ENCODE results near the gene GPR108. TPM values are rescaled to one million over a fixed set of nuclear protein-coding genes. Genes with fewer than 3 reads are reported as not detected.

The GPR108 gene
- total RNA-seq, 1 donor from 2014 or later: 41.6 TPM

- peak overlapping the region; percentile 72 for H3K4me3 Mint-ChIP-seq (ENCODE audit: unreplicated experiment)
- H3K9me3 Mint-ChIP-seq (ENCODE audit: unreplicated experiment): peaks cover 3% of the 10 kb centered on the region
- Histone ChIP-seq H3K4me1 (ENCODE audit: insufficient read depth, low read length) (peaks cover 27% of the 10 kb centered on the region), H4K20me1 (ENCODE audit: insufficient read depth, low read length) (peaks cover 17% of the 10 kb centered on the region), H3K9me3 (ENCODE audit: insufficient read depth, low read depth, low read length) (no peaks in the 10 kb centered on the region), H3K4me2 (ENCODE audit: low read length) (peak overlapping the region; percentile 83), H3K9ac (ENCODE audit: low read length) (peak overlapping the region; percentile 63), H2AFZ (ENCODE audit: low read depth, low read length) (peak overlapping the region; percentile 57), H3K36me3 (ENCODE audit: insufficient read depth, low read length) (peaks cover 22% of the 10 kb centered on the region), H3K4me3 (ENCODE audit: insufficient read depth, low read depth, low read length) (peak overlapping the region; percentile 24), H3K27ac (ENCODE audit: low read depth, low read length) (peak overlapping the region; percentile 80), H3K79me2 (ENCODE audit: insufficient read depth, low read length) (peaks cover 29% of the 10 kb centered on the region), H3K27me3 (ENCODE audit: insufficient read depth, low read length) (no peaks in the 10 kb centered on the region)
- no peak for FAIRE-seq
- peak overlapping the region; percentile 89 for H3K27ac Mint-ChIP-seq (ENCODE audit: unreplicated experiment)
- peaks cover 22% of the 10 kb centered on the region for H3K4me1 Mint-ChIP-seq (ENCODE audit: low read depth, unreplicated experiment)
- H3K27me3 Mint-ChIP-seq (ENCODE audit: low read depth, unreplicated experiment): no peaks in the 10 kb centered on the region
- H3K36me3 Mint-ChIP-seq (ENCODE audit: low read depth, unreplicated experiment): peaks cover 14% of the 10 kb centered on the region
- TF ChIP-seq CTCF (IDR thresholded peaks at IDR 0.05; ENCODE audit: insufficient read depth, low read depth, low read length): no peak
- no peak for TF ChIP-seq EZH2 (IDR thresholded peaks at IDR 0.05; ENCODE audit: insufficient read depth, low read length)
- peak; percentile 31 for DNase-seq (ENCODE audit: low read depth)
Observed at GRCh38 chr19:6743714-6744380, 6.5 kb upstream of the GPR108 start.

- Histone ChIP-seq H3K79me2 (ENCODE audit: insufficient read depth, low read length) (peaks cover 29% of the 10 kb centered on the region), H3K27ac (ENCODE audit: low read depth, low read length) (no peak overlapping the region), H3K9me3 (ENCODE audit: insufficient read depth, low read depth, low read length) (no peaks in the 10 kb centered on the region), H2AFZ (ENCODE audit: low read depth, low read length) (no peak overlapping the region), H3K27me3 (ENCODE audit: insufficient read depth, low read length) (no peaks in the 10 kb centered on the region), H3K36me3 (ENCODE audit: insufficient read depth, low read length) (peaks cover 17% of the 10 kb centered on the region), H3K4me1 (ENCODE audit: insufficient read depth, low read length) (peaks cover 35% of the 10 kb centered on the region), H3K4me3 (ENCODE audit: insufficient read depth, low read depth, low read length) (no peak overlapping the region), H4K20me1 (ENCODE audit: insufficient read depth, low read length) (peaks cover 17% of the 10 kb centered on the region), H3K4me2 (ENCODE audit: low read length) (no peak overlapping the region), H3K9ac (ENCODE audit: low read length) (no peak overlapping the region)
- DNase-seq (ENCODE audit: low read depth) (no peak), FAIRE-seq (no peak)
- Mint-ChIP-seq H3K27me3 (ENCODE audit: low read depth, unreplicated experiment) (no peaks in the 10 kb centered on the region), H3K4me3 (ENCODE audit: unreplicated experiment) (no peak overlapping the region), H3K9me3 (ENCODE audit: unreplicated experiment) (peaks cover 3% of the 10 kb centered on the region), H3K4me1 (ENCODE audit: low read depth, unreplicated experiment) (peaks cover 29% of the 10 kb centered on the region), H3K27ac (ENCODE audit: unreplicated experiment) (peak overlapping the region; percentile 30), H3K36me3 (ENCODE audit: low read depth, unreplicated experiment) (peaks cover 13% of the 10 kb centered on the region)
- TF ChIP-seq CTCF (IDR thresholded peaks at IDR 0.05; ENCODE audit: insufficient read depth, low read depth, low read length): no peak
- no peak for TF ChIP-seq EZH2 (IDR thresholded peaks at IDR 0.05; ENCODE audit: insufficient read depth, low read length)
Observed at GRCh38 chr19:6743066-6743465, 5.7 kb upstream of the GPR108 start.

All from astrocyte (in vitro differentiated cells and primary cell).